Adrenal gland (tissue), 5 donors: ENCODE results near the gene TMCC3.

Experiments
- CTCF ChIP-seq, 6 experiments: fragments of 450-650 bp in 4 of 6; fragments of 200-600 bp in 2 of 6; sonication (generic) in 1 of 6; IDR thresholded peaks; 1 replicate in 5 of 6; 2 replicates in 1 of 6; pipeline versions ENCODE4 v1.5.1 to v1.8.0; 2016 to 2021; ENCODE audit warnings: antibody characterized with exemption in 6 of 6, mild to moderate bottlenecking in 2 of 6, moderate library complexity in 1 of 6
- POLR2A ChIP-seq, 2 donors: fragments of 450-650 bp; IDR thresholded peaks; one replicate each; pipeline ENCODE4 v1.6.1; 2017; ENCODE audit warnings: antibody characterized with exemption in 2 of 2, mild to moderate bottlenecking in 2 of 2, moderate library complexity in 1 of 2
- donor health status: DM: no; HTN: no; CAD: no.

GRCh38 chr12:94677778-94678177, 27.4 kb upstream of the TMCC3 start:
- TF ChIP-seq CTCF (IDR thresholded peaks at IDR 0.05) = no peak
- TF ChIP-seq POLR2A (IDR thresholded peaks at IDR 0.05) = no peak
